Measurements from ENCODE around the gene SPATA22.

SPATA22 gene

DNA sequence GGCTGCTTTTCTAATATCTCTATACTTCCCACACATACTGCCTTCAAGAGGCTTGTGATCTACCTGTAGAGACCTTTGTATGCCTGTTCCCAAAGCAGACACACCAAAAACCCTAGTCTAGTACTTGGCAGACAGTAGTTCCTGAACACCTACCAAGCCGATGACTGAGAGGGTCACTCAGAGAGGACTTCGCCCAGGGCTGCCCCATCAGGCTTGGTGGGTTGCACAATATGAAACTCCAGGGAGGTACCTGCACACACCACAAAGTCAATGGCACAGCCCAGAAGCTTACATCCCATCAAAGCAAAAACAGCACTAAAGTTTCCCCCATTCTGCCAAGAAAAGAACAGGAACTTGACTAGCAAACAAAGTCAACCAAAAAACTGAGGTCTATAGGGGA is 34.4 kb upstream of the SPATA22 start:
- TF ChIP-seq FOXP2 (optimal IDR thresholded peaks at IDR 0.05; ENCODE audit: borderline replicate concordance, extremely low read depth, extremely low read length, insufficient read depth), result no peak
- TF ChIP-seq TAF1 (IDR thresholded peaks at IDR 0.05; ENCODE audit: borderline replicate concordance, insufficient read depth, low read length), result no peak
- no peak for TF ChIP-seq POLR2AphosphoS5 (IDR thresholded peaks at IDR 0.05; ENCODE audit: low read depth, low read length)
- TF ChIP-seq SIN3A (IDR thresholded peaks at IDR 0.05; ENCODE audit: borderline replicate concordance, insufficient read depth, low read length), result no peak

DNA sequence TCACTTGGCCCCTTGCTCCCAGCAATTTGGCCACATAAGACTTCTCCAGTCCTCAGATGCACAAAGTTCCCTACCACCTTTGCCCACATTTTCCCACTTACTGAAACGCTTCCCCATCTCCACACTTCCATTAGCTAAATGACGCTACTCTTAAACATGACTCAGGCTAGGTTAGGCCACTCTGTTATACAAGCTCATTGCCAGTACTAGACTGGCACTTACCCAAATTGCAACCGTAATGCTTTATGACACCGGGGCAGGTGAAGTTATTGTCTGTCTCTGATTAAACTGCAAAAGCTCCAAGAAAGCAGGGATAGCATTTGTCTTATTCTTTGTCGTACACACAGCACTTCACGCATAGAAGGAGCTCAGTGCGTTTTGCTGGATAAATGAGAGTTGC is 33.4 kb upstream of the SPATA22 start:
- TF ChIP-seq SIN3A (IDR thresholded peaks at IDR 0.05; ENCODE audit: borderline replicate concordance, insufficient read depth, low read length) (no peak), TAF1 (IDR thresholded peaks at IDR 0.05; ENCODE audit: borderline replicate concordance, insufficient read depth, low read length) (no peak), FOXP2 (optimal IDR thresholded peaks at IDR 0.05; ENCODE audit: borderline replicate concordance, extremely low read depth, extremely low read length, insufficient read depth) (no peak), POLR2AphosphoS5 (IDR thresholded peaks at IDR 0.05; ENCODE audit: low read depth, low read length) (no peak)
- TF ChIP-seq, protein P1, sequence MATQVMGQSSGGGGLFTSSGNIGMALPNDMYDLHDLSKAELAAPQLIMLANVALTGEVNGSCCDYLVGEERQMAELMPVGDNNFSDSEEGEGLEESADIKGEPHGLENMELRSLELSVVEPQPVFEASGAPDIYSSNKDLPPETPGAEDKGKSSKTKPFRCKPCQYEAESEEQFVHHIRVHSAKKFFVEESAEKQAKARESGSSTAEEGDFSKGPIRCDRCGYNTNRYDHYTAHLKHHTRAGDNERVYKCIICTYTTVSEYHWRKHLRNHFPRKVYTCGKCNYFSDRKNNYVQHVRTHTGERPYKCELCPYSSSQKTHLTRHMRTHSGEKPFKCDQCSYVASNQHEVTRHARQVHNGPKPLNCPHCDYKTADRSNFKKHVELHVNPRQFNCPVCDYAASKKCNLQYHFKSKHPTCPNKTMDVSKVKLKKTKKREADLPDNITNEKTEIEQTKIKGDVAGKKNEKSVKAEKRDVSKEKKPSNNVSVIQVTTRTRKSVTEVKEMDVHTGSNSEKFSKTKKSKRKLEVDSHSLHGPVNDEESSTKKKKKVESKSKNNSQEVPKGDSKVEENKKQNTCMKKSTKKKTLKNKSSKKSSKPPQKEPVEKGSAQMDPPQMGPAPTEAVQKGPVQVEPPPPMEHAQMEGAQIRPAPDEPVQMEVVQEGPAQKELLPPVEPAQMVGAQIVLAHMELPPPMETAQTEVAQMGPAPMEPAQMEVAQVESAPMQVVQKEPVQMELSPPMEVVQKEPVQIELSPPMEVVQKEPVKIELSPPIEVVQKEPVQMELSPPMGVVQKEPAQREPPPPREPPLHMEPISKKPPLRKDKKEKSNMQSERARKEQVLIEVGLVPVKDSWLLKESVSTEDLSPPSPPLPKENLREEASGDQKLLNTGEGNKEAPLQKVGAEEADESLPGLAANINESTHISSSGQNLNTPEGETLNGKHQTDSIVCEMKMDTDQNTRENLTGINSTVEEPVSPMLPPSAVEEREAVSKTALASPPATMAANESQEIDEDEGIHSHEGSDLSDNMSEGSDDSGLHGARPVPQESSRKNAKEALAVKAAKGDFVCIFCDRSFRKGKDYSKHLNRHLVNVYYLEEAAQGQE (IDR thresholded peaks at IDR 0.05; ENCODE audit: insufficient read depth in 1 of 2, low read depth in 2 of 2, low read length in 2 of 2), result no peak

DNA sequence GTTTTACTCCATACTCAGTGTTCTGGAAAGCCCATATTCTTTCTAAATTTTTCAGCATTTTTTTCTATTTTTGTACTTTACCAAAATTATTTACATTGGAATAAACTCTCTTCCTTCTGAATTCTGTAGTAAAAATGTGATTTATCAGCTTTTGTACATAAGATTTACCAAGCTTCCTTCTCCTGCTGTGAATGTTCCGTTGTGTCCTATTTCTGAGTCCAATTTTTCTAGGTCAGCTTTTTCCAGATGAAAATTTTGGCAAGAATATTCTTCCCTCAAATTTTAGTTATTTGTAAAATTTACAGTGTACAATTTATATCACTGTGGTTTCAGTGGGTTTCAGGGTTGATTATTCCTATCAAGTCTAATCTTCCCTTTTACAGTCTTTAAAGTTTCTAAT is 31.7 kb upstream of the SPATA22 start:
- no peak for TF ChIP-seq FOXP2 (optimal IDR thresholded peaks at IDR 0.05; ENCODE audit: borderline replicate concordance, extremely low read depth, extremely low read length, insufficient read depth)
- TF ChIP-seq, protein P1 (IDR thresholded peaks at IDR 0.05; ENCODE audit: insufficient read depth in 1 of 2, low read depth in 2 of 2, low read length in 2 of 2), result no peak
- no peak for TF ChIP-seq SIN3A (IDR thresholded peaks at IDR 0.05; ENCODE audit: borderline replicate concordance, insufficient read depth, low read length)
- TF ChIP-seq POLR2AphosphoS5 (IDR thresholded peaks at IDR 0.05; ENCODE audit: low read depth, low read length), result no peak
- no peak for TF ChIP-seq TAF1 (IDR thresholded peaks at IDR 0.05; ENCODE audit: borderline replicate concordance, insufficient read depth, low read length)

DNA sequence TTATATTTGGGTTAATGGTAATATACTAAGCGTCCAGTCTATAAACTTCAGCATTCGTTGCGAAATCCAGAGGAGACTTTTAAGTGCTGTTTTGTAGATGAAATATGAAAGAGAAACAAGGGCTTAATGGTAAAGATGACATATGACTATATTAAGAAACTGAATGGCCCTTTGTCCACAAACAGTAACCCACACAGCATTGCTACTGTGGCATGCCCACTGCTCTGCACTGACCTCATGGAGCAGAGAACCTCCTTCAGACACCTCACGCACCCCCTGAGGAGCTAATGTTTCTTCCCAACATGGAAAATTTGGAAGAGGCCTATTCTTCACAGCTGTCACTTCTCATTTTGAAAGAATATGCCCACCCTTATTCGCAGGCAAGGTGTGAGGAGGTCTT is 30.8 kb upstream of the SPATA22 start:
- TF ChIP-seq TAF1 (IDR thresholded peaks at IDR 0.05; ENCODE audit: borderline replicate concordance, insufficient read depth, low read length), result no peak
- no peak for TF ChIP-seq POLR2AphosphoS5 (IDR thresholded peaks at IDR 0.05; ENCODE audit: low read depth, low read length)
- TF ChIP-seq SIN3A (IDR thresholded peaks at IDR 0.05; ENCODE audit: borderline replicate concordance, insufficient read depth, low read length), result no peak
- no peak for TF ChIP-seq FOXP2 (optimal IDR thresholded peaks at IDR 0.05; ENCODE audit: borderline replicate concordance, extremely low read depth, extremely low read length, insufficient read depth)
- TF ChIP-seq, protein P1 (IDR thresholded peaks at IDR 0.05; ENCODE audit: insufficient read depth in 1 of 2, low read depth in 2 of 2, low read length in 2 of 2), result no peak

GRCh38 chr17:3501344-3501743 is 29.7 kb upstream of the SPATA22 start:
- TF ChIP-seq TAF1 (IDR thresholded peaks at IDR 0.05; ENCODE audit: borderline replicate concordance, insufficient read depth, low read length) (no peak), POLR2AphosphoS5 (IDR thresholded peaks at IDR 0.05; ENCODE audit: low read depth, low read length) (no peak), SIN3A (IDR thresholded peaks at IDR 0.05; ENCODE audit: borderline replicate concordance, insufficient read depth, low read length) (no peak), FOXP2 (optimal IDR thresholded peaks at IDR 0.05; ENCODE audit: borderline replicate concordance, extremely low read depth, extremely low read length, insufficient read depth) (no peak)
- TF ChIP-seq, protein P1 (IDR thresholded peaks at IDR 0.05; ENCODE audit: insufficient read depth in 1 of 2, low read depth in 2 of 2, low read length in 2 of 2), result no peak

Measured in PFSK-1 (cell line).